ENCODE measurements around the gene PTP4A2.
"Not testable (repeated sequence)": the region's sequence is repeated elsewhere in the genome, so short reads cannot be mapped to it uniquely, and the experiment has no call there.

The PTP4A2 gene

GRCh38 chr1:31902510-31902860, 35.7 kb downstream of the PTP4A2 start:
- Histone ChIP-seq H3K4me3 (ENCODE audit: low read depth, low read length) (no peak overlapping the region), H3K9me3 (ENCODE audit: control insufficient read depth, low read length) (no peaks in the 10 kb centered on the region), H3K4me1 (no peaks in the 10 kb centered on the region), H3K79me2 (no peaks in the 10 kb centered on the region), H3K4me2 (ENCODE audit: low read length) (no peak overlapping the region), H2AFZ (no peak overlapping the region), H3K27ac (no peak overlapping the region), H3K27me3 (ENCODE audit: control insufficient read depth, insufficient read depth, low read length) (no peaks in the 10 kb centered on the region), H3K36me3 (ENCODE audit: control insufficient read depth, insufficient read depth, low read length) (no peaks in the 10 kb centered on the region), H3K9ac (no peak overlapping the region)
- TF ChIP-seq, protein P1, sequence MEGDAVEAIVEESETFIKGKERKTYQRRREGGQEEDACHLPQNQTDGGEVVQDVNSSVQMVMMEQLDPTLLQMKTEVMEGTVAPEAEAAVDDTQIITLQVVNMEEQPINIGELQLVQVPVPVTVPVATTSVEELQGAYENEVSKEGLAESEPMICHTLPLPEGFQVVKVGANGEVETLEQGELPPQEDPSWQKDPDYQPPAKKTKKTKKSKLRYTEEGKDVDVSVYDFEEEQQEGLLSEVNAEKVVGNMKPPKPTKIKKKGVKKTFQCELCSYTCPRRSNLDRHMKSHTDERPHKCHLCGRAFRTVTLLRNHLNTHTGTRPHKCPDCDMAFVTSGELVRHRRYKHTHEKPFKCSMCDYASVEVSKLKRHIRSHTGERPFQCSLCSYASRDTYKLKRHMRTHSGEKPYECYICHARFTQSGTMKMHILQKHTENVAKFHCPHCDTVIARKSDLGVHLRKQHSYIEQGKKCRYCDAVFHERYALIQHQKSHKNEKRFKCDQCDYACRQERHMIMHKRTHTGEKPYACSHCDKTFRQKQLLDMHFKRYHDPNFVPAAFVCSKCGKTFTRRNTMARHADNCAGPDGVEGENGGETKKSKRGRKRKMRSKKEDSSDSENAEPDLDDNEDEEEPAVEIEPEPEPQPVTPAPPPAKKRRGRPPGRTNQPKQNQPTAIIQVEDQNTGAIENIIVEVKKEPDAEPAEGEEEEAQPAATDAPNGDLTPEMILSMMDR (IDR thresholded peaks at IDR 0.05), result no peak

- H3K79me2 ChIP-seq, result no peaks in the 10 kb centered on the region
- no peak overlapping the region for H3K4me3 ChIP-seq (ENCODE audit: low read depth, low read length)
- no peak overlapping the region for H2AFZ ChIP-seq
- no peak overlapping the region for H3K4me2 ChIP-seq (ENCODE audit: low read length)
- H3K27me3 ChIP-seq (ENCODE audit: control insufficient read depth, insufficient read depth, low read length), result no peaks in the 10 kb centered on the region
- TF ChIP-seq, protein P1 (IDR thresholded peaks at IDR 0.05), result no peak
- H3K27ac ChIP-seq, result no peak overlapping the region
- H3K4me1 ChIP-seq, result no peaks in the 10 kb centered on the region
- no peaks in the 10 kb centered on the region for H3K9me3 ChIP-seq (ENCODE audit: control insufficient read depth, low read length)
- H3K36me3 ChIP-seq (ENCODE audit: control insufficient read depth, insufficient read depth, low read length), result no peaks in the 10 kb centered on the region
- H3K9ac ChIP-seq, result no peak overlapping the region
Measured at GRCh38 chr1:31901838-31902509, 36.2 kb downstream of the PTP4A2 start.

GRCh38 chr1:31900790-31901189, 37.4 kb downstream of the PTP4A2 start:
- Histone ChIP-seq H3K4me3 (ENCODE audit: low read depth, low read length) (no peak overlapping the region), H3K27me3 (ENCODE audit: control insufficient read depth, insufficient read depth, low read length) (no peaks in the 10 kb centered on the region), H3K9me3 (ENCODE audit: control insufficient read depth, low read length) (no peaks in the 10 kb centered on the region), H3K4me1 (no peaks in the 10 kb centered on the region), H2AFZ (no peak overlapping the region), H3K9ac (no peak overlapping the region), H3K79me2 (no peaks in the 10 kb centered on the region), H3K27ac (no peak overlapping the region), H3K4me2 (ENCODE audit: low read length) (no peak overlapping the region), H3K36me3 (ENCODE audit: control insufficient read depth, insufficient read depth, low read length) (no peaks in the 10 kb centered on the region)
- TF ChIP-seq, protein P1 (IDR thresholded peaks at IDR 0.05), result no peak

DNA sequence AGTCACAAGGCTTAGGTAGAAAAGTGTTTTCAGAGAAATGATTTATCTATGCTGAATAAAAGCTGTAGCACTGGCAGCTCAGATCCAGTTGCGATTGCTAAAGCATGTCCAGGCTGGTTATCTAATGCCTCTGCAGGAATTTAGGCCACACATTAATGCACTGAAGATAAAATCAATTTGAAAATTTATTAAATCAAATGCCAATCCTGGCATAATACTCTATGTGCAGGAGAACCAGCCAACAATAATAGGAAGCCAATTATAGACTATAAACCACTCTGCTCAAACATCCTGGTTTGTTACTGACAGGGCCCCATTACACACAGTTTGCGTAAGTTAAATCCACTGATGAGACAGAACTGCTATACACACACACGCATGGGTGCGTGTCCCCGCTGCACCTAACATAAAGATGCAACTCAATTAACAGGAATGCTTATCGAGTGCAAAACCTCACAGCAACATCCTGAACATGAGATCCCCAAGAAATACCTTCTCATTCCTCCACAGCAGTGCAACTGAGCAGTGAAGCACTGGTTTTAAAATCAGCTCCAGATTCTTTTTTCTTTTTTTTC, 40.6 kb downstream of the PTP4A2 start:
- Histone ChIP-seq H3K27me3 (ENCODE audit: control insufficient read depth, insufficient read depth, low read length) (no peaks in the 10 kb centered on the region), H3K9ac (no peak overlapping the region), H3K9me3 (ENCODE audit: control insufficient read depth, low read length) (no peaks in the 10 kb centered on the region), H3K79me2 (no peaks in the 10 kb centered on the region), H3K27ac (no peak overlapping the region), H3K4me3 (ENCODE audit: low read depth, low read length) (no peak overlapping the region), H3K4me1 (no peaks in the 10 kb centered on the region), H3K36me3 (ENCODE audit: control insufficient read depth, insufficient read depth, low read length) (no peaks in the 10 kb centered on the region), H3K4me2 (ENCODE audit: low read length) (no peak overlapping the region), H2AFZ (no peak overlapping the region)
- TF ChIP-seq, protein P1 (IDR thresholded peaks at IDR 0.05), result no peak

- H3K79me2 ChIP-seq; H2AFZ ChIP-seq; H3K9ac ChIP-seq; H3K4me2 ChIP-seq (ENCODE audit: low read length); H3K4me3 ChIP-seq (ENCODE audit: low read depth, low read length); H3K4me1 ChIP-seq; H3K36me3 ChIP-seq (ENCODE audit: control insufficient read depth, insufficient read depth, low read length); H3K27ac ChIP-seq; H3K27me3 ChIP-seq (ENCODE audit: control insufficient read depth, insufficient read depth, low read length); H3K9me3 ChIP-seq (ENCODE audit: control insufficient read depth, low read length): not testable (repeated sequence)
Measured at GRCh38 chr1:31895474-31896198, 42.5 kb downstream of the PTP4A2 start.
